Activated CD4-positive, alpha-beta T cell treated with anti-CD3 and anti-CD28 coated beads for 48 hours (primary cell): ENCODE measurements around the gene FOXL2NB.

Experiments
- DNase-seq: peaks from one replicate; pipeline ENCODE4 v3.0.0-alpha.2; 2020

The FOXL2NB gene

GRCh38 chr3:138933068-138933668 is 13.8 kb upstream of the FOXL2NB start:
- DNase-seq: no peak

GRCh38 chr3:138933981-138934691 is 12.9 kb upstream of the FOXL2NB start:
- DNase-seq: no peak

DNA sequence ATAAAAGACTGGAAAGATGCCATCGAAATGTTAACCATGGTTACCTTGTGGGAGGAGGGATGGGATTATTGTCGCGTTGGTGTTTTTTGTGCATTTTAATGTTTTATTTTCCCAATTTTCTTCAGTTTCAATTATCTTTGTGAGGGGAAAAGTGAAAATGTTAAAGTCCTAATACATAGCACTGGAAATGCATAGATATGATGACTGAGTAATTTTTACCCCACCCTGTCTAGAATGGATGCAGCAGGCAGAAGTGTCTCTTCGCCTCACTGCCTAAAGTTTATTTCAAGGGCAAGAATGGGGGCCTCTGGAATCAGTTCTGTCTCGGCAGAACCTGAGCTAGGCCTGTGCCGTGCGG is 11.5 kb upstream of the FOXL2NB start:
- DNase-seq: no peak

- DNase-seq: peak; percentile 83
Measured at GRCh38 chr3:138935863-138936740, 10.9 kb upstream of the FOXL2NB start.

DNA sequence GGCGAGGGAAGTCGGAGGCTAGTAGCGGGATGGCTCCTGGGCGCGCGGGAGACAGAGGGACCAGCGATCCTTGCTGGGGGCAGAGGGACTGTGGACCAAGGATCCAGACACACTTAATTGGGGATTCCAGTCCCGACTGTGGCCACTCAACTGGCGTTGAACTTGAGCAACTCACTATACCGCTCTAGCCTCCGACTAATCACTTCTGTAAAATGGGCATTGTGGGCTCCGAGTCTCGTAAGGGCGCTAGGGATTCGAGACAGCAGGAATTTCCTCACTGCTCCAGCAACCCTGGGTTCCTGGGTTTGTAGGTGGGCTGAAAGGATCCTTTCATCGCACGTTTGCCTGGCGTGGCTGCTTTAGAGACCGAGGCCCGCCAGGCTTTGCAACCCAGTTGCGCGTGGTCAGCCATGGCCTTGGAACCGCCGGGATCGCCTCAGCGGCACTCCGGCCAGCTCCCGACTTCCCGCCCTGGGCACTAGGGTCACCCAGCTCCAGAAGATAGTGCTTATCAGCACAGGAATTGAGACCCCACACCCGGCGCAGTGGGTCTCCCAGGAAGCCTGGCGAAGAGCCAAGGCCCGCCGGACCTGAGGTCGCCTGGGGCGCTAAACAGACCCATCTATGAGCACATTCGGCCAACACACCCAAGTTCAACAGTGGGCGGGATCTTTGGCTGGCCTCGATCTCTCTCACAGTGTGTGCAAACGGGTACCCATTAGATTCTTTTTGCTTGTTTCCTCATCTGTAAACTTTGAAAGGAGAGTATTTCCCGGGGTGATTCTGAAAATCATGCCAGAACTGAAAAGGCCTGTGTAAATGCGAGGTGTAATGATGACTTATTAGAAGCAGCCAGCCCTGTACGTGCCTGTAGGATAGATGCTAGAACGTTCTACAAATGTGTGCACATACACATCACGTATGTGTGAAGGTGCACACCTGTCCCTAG is 10.0 kb upstream of the FOXL2NB start:
- no peak for DNase-seq

- DNase-seq: no peak
Measured at GRCh38 chr3:138937690-138938055, 9.3 kb upstream of the FOXL2NB start.

DNA sequence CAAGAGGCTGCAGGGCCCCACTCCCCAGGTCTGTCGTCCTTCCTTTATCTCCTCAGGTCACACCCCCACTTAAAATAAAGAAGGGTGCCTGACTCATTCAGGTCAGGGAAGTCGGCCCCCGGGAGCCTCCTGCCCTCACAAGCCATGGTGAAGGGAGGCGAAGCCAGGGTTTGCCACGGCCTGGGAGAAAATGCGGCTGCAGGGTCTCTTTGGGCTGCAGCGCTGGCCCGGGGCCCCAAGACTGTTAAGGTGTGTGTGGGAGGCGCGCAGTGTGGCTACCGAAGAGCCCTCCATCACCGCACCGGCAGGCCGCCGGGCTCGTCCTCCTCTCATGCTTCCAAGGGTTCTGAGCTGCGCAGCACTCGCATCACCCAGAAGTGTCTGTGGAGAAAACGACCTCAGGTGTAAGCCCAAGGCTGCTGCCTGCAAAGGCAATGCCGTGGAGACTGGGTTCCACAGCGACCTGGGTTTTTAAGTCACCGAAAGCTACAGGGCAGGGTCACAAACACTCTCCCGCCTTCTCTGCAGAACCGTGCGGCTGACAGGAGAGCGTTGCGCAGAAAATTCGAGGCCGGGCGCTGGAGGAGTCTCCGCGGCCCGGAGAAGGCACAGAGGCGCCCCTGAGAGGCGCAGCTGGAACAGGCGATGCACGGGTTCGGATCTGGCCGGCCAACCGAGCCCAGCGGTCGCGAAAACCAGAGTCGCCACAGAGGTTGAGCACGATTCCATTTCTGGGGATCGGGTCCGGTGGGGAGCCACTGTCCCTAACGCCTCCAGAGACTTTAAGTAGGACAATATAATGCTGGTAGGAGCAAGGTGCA is 8.8 kb upstream of the FOXL2NB start:
- DNase-seq: no peak

DNA sequence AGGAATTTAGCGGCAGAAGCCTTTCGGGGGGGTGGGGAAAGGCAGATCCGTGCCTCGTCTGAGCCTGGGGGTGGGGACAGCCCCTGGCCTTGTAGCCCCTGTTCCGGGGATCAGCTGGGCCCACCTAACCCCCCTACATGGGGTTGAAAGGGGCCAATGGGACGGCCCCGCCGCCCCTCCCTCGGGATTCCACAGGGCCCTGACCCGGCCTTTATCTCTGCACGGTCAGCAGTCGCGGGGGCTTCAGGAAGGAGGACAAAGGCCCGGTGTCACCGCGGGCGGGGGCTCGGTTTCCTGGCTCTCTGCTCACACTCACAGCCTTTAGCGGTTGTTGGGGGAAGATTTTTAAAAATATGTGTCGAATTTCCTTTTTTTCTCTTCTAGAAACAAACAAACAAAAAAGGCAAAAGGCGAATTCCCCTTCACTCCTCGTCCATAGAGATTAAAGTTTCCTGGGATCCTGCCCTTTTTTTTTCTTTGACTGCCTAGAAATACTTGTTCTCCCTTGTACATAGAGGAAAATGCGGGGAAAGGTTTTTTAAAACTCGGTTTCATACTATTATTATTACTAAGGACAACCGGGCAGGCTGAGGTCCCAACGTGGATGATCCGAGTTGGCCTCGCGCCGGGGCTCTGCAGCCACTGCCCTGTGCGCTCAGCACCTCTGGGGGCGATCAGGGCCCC is 8.0 kb upstream of the FOXL2NB start:
- no peak for DNase-seq

- DNase-seq: no peak
Measured at GRCh38 chr3:138939561-138940241, 7.3 kb upstream of the FOXL2NB start.

GRCh38 chr3:138940446-138940845 is 6.6 kb upstream of the FOXL2NB start:
- no peak for DNase-seq

DNA sequence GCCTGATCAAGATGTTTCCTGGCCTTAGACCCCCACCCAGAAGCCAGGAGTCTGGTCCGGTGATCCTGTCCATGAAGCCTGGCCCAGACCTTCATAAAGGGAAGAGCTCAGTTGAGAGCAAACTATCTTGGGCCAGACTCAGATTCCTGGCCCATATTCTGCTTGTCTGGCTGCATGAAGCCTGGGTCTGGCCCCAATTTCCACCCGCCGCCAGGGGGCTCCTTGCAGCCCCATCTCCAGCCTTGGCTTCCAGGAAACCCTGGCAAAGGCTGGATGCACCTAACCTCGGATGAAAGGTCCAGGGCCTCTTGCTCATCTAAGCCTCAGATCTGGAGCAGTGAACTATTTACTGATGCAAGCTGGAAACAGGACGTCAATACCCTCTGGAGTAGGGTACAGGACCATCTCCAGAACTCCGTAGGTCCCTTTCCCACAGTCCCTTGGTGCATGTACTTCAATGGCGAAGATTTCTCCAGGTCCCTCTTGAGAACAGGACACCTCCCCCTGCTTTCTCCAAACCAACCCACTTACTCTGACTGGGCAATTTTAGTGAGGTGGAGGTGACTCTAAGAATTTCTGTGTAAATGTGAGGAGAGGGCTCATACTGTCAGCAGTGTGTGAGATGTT is 5.6 kb upstream of the FOXL2NB start:
- peak; percentile 66 for DNase-seq

GRCh38 chr3:138942271-138942670 is 4.7 kb upstream of the FOXL2NB start:
- DNase-seq: no peak

DNA sequence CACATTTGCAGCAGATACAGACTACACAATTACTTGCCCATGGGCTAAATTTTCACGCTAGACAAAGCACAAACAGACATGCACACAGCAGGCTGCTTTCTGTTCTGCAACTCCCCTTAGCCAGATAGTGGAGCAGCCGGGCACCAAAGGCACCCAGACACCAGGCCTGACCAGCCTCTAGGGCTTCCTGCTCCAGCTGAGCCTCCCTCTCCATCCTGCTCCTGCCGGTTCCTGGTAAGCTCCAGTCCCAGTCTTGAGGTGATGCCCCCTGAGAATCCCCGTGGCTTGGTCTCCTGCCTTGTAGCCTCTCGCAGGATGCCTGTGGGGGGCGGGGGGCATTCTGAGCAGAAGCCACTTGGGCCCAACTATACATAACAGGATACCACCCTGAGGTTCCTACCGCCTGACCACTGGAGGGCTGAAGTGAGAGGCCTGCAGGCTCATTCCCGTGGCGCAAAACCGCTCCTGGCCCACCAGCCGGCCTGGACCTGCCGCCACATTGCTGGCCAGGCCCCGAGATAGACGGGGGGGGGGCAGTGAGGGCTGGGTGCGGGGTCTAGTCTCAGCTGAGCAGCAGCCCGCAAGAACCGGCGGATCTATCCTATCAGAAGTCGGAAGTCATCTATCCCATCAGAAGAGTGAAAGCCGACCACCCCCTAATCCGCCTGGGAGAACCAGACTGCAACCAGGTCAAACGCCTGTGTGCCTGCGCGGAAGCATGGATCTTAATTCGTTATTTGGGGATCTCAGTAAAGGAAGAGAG is 4.0 kb upstream of the FOXL2NB start:
- no peak for DNase-seq

DNA sequence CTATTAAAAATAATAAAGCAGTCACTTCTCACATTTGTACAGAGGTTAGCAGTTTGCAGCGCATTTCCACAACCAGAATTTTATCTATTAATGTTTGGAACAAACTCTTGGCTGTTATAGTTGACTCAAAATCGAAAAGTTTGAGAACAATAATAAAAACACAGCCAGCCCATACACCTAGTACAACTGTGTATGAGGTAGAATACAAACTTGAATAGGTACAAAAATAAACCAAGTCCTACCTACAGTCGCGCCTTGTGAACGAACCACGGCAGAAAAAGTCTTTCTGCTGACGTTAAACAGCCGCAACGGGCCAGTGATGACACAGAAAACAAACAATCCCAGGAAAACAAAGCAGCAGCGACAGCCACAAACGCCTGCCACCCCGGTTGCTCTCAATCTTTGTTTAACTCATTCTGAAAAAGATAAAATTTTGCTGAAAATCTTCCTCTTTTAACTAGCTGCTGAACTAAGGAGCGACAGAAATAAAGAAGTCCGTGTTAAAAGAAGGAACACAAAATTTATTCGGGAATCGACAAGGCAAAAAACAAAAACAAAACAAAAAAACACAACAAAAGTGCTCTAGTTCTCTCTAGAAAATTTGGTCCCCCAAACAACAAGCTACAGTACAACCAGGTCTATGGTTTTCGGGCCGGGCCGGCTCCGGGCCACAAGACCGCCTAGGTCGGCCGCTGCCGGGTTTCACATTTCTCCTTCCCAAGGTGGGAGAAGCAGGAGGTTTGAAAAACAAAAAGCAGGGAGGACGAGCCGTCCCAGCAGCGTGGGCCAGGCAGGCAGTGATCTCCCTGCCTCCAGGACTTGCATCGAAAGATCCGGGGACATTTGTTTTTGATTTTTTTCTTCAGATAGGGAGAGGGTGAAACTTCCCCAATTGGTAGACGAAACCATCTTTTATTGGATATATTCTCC is 3.0 kb upstream of the FOXL2NB start:
- DNase-seq: no peak

DNA sequence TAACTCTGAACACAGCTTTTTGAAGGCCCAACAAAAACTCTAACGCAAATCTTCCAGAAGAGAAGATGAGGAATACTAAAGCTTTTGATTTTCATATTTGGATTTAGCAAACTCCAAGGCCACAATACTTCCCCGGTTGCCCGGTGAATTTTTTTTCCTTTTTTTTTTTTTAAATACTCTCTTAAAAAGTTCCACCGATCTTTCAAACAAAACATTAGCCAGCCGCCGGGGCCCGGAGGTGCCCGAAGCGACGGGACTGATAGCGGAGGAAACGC is 2.4 kb upstream of the FOXL2NB start:
- no peak for DNase-seq

- peak; percentile 45 for DNase-seq
Measured at GRCh38 chr3:138944929-138945708, 1.9 kb upstream of the FOXL2NB start.
